ENCODE data around the gene SLC8A3.

DNA sequence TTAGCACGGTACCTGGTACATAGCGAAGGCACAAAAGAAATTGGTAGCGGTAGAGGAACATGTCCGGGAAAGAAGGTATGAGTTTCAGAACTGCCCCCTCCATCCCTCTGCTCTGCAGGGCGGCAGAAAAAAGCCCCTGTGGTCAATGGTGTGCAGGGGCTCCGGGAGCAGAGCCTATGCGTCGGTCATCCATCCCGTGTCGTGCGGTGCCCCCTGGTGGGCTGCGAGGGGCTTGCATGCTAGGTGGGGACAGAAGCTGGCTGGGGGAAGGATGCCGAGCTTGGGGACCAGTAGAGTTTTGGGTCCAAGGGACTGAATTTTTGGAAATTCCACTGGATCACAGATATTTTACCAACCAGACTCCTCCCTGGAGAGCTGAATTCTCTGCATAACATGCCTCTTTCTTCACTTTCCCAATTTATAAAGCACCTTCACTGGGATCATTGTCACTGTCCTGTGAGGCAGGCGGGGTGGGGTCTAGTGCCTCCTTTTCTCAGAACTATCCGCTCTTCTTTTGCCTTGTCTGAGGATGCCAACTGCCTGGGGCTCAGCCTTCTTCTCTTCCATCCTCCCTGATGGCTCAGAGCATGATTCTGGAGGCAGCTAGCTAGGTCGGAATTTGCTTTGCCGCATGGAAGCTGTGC, 160.8 kb downstream of the SLC8A3 start:
- TF ChIP-seq POLR2A (IDR thresholded peaks at IDR 0.05; ENCODE audit: low read depth, low read length): no peak
- TF ChIP-seq POLR2AphosphoS5 (IDR thresholded peaks at IDR 0.05; ENCODE audit: low read depth, low read length): no peak

All from GM12892 (cell line).